Activated CD4-positive, alpha-beta memory T cell treated with anti-CD3 and anti-CD28 coated beads, Interleukin-2, amount 10 ng/mL, durations not matched to agents 7 days and 5 days (primary cell): Measurements from ENCODE around the gene SOX2. TPM values are rescaled to one million over a fixed set of nuclear protein-coding genes. Genes with fewer than 3 reads are reported as not detected.

Source experiments
- CTCF ChIA-PET: fragments of 350-600 bp; sonication (Branson Sonifier 250); formaldehyde crosslinking; loops from one replicate; lab custom pipeline; 2021; ENCODE audit warnings: antibody characterized with exemption, inconsistent platforms; lab: Charles Lee
- POLR2A ChIA-PET: fragments of 350-600 bp; sonication (Branson Sonifier 250); formaldehyde crosslinking; loops from one replicate; lab custom pipeline; 2021; ENCODE audit warnings: antibody characterized with exemption; lab: Charles Lee
- DNase-seq: peaks from one replicate; pipeline ENCODE4 v3.0.0-alpha.2; 2020
- H3K27ac Mint-ChIP-seq: one replicate; pipeline ENCODE4 v1.8.0; 2021; ENCODE audit warnings: mild to moderate bottlenecking, mixed read lengths
- H3K27me3 Mint-ChIP-seq: one replicate; pipeline ENCODE4 v1.8.0; 2021; ENCODE audit warnings: mixed read lengths
- H3K36me3 Mint-ChIP-seq: one replicate; pipeline ENCODE4 v1.8.0; 2021; ENCODE audit warnings: low read depth, mixed read lengths
- H3K4me1 Mint-ChIP-seq: one replicate; pipeline ENCODE4 v1.8.0; 2021; ENCODE audit warnings: mixed read lengths
- H3K4me3 Mint-ChIP-seq: one replicate; pipeline ENCODE4 v1.8.0; 2021; ENCODE audit warnings: mild to moderate bottlenecking, mixed read lengths
- H3K9me3 Mint-ChIP-seq: one replicate; pipeline ENCODE4 v1.8.0; 2021; ENCODE audit warnings: mixed read lengths
- total RNA-seq, 2 experiments: library from RNA; stranded (reverse); gene quantifications; one replicate each; pipeline ENCODE4 v1.2.3, GENCODE V29; 2021

The SOX2 gene
- total RNA-seq, 2 experiments from 2014 or later: not detected

DNA sequence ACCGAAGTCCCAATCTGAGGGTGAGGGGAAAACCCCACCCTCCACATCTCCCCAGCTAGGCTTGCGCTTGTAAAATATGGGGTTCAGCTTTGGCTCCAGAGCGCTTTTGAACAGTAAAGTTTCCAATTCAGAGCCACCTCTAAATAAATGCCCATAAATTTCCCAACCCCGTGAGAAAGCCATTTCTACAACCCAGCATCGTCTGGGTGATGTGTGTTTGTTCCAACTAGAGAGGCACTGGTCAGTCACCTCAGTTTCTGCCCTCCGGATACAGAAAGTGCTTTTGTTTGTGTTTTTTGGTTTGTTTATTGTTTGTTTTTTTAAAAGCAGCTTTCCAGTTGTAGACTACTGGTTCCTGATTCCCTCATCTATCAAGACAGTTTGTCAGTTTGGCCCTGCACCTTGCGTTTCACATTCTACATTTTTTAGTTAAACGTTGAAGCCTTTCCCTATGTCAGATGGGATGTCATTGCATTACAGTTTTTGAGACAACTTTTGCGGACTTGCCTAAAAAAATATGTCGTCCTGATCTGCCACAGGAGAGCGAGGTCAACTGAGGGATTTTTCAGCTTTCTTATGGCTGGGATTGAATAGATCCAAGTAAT lies 15.0 kb upstream of the SOX2 start:
- H3K36me3 Mint-ChIP-seq: peaks cover 3% of the 10 kb centered on the region
- no peak for DNase-seq
- H3K27me3 Mint-ChIP-seq: peaks cover 67% of the 10 kb centered on the region
- H3K27ac Mint-ChIP-seq: no peak overlapping the region
- POLR2A ChIA-PET: no interaction called here
- peaks cover 13% of the 10 kb centered on the region for H3K4me1 Mint-ChIP-seq
- no peaks in the 10 kb centered on the region for H3K9me3 Mint-ChIP-seq
- CTCF ChIA-PET: interaction anchor here (1.3 kb wide), 1 partner anchor 17 kb away, joined by 3 read pairs; no protein-coding TSS in a partner anchor
- no peak overlapping the region for H3K4me3 Mint-ChIP-seq

GRCh38 chr3:181698263-181698954 lies 13.3 kb upstream of the SOX2 start:
- H3K9me3 Mint-ChIP-seq: no peaks in the 10 kb centered on the region
- ChIA-PET POLR2A (no interaction called here), CTCF (no interaction called here)
- DNase-seq: no peak
- H3K4me1 Mint-ChIP-seq: peaks cover 21% of the 10 kb centered on the region
- no peak overlapping the region for H3K27ac Mint-ChIP-seq
- peaks cover 79% of the 10 kb centered on the region for H3K27me3 Mint-ChIP-seq
- H3K36me3 Mint-ChIP-seq: peaks cover 3% of the 10 kb centered on the region
- no peak overlapping the region for H3K4me3 Mint-ChIP-seq

GRCh38 chr3:181699171-181699903 lies 12.4 kb upstream of the SOX2 start:
- no peak for DNase-seq
- ChIA-PET POLR2A (no interaction called here), CTCF (interaction anchor here (0.6 to 2.6 kb wide), 7 partner anchors 8 to 1873 kb away, joined by 3 to 13 read pairs (median 3); no protein-coding TSS in a partner anchor)
- peaks cover 3% of the 10 kb centered on the region for H3K36me3 Mint-ChIP-seq
- H3K4me1 Mint-ChIP-seq: peaks cover 24% of the 10 kb centered on the region
- H3K4me3 Mint-ChIP-seq: no peak overlapping the region
- H3K27me3 Mint-ChIP-seq: peaks cover 80% of the 10 kb centered on the region
- H3K27ac Mint-ChIP-seq: no peak overlapping the region
- no peaks in the 10 kb centered on the region for H3K9me3 Mint-ChIP-seq

GRCh38 chr3:181700168-181701087 lies 11.3 kb upstream of the SOX2 start:
- Mint-ChIP-seq H3K27ac (peak overlapping the region; percentile 5), H3K9me3 (no peaks in the 10 kb centered on the region), H3K36me3 (peaks cover 3% of the 10 kb centered on the region), H3K4me1 (peaks cover 27% of the 10 kb centered on the region), H3K27me3 (peaks cover 85% of the 10 kb centered on the region), H3K4me3 (peak overlapping the region; percentile 28)
- POLR2A ChIA-PET: no interaction called here
- CTCF ChIA-PET: interaction anchor here (0.6 to 3.3 kb wide), 14 partner anchors 8 to 986 kb away, joined by 3 to 17 read pairs (median 4); no protein-coding TSS in a partner anchor
- DNase-seq: peak; percentile 54

DNA sequence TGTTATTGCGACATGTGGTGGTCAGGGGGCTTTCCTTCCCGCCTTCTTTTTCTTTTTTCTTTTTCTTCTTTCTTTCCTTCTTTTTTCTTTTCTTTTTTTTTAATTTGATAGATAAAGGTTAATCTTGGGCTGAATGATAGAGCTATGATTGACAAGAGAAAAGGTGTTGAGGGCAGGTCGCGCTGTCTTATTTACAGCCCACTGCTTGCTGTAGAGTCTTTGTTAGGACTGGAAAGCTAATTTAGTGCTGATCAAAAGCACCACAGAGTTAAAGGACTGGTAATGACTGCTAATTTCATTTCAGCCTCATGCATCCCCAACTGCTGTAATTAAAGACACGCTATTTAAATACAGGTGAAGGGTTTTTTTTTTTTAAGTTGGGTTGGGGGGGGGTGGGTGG lies 10.6 kb upstream of the SOX2 start:
- CTCF ChIA-PET: interaction anchor here (0.6 to 3.3 kb wide), 21 partner anchors 8 to 1500 kb away, joined by 3 to 17 read pairs (median 4); no protein-coding TSS in a partner anchor
- Mint-ChIP-seq H3K4me3 (no peak overlapping the region), H3K36me3 (peaks cover 3% of the 10 kb centered on the region), H3K4me1 (peaks cover 26% of the 10 kb centered on the region), H3K27ac (no peak overlapping the region), H3K9me3 (no peaks in the 10 kb centered on the region), H3K27me3 (peaks cover 83% of the 10 kb centered on the region)
- DNase-seq: no peak
- POLR2A ChIA-PET: no interaction called here

DNA sequence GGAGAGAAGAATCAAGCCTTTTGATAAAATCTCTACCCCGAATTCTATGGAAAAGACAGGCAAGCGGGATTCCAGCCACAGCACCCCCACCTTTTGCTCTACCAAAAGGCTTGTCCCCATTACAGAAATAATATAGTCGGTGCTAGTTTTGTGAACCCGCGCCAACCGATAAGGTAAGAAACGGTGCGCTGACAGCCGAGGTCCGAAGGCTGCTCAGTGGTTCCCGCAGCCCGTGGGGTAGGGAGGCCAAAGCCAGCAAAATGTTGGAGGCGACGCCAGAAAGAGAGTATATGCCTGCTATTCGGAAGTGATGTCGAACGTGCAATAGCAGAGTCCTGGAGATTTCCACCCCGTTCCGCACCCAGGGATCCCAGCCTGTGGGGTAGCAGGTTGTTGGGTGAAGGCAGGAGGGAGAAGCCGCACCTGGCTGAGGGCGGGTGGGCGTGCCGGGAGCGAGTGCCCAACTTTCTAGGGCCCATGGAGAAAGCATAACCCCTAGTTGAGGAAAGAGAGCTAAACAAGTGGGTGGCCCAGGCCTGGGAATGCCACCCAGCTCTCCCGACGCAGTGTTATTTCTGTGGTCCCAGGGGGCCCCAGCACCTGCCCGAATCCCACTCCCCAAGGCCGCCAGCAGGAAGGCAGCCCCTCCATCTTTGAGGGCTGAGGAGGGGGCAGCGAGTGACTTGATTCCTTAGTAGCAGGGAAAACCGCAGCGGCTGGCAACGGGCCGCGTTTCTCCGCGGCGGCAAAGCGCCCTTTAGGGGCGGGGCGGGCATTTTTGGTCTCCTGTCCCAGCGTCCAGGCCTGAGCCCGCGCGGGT lies 7.9 kb upstream of the SOX2 start:
- peaks cover 23% of the 10 kb centered on the region for H3K4me1 Mint-ChIP-seq
- no peak overlapping the region for H3K27ac Mint-ChIP-seq
- DNase-seq: no peak
- no peaks in the 10 kb centered on the region for H3K9me3 Mint-ChIP-seq
- no peaks in the 10 kb centered on the region for H3K36me3 Mint-ChIP-seq
- POLR2A ChIA-PET: no interaction called here
- CTCF ChIA-PET: interaction anchor here (1.1 kb wide), 1 partner anchor 10 kb away, joined by 3 read pairs; no protein-coding TSS in a partner anchor
- H3K27me3 Mint-ChIP-seq: peaks cover 80% of the 10 kb centered on the region
- H3K4me3 Mint-ChIP-seq: no peak overlapping the region

DNA sequence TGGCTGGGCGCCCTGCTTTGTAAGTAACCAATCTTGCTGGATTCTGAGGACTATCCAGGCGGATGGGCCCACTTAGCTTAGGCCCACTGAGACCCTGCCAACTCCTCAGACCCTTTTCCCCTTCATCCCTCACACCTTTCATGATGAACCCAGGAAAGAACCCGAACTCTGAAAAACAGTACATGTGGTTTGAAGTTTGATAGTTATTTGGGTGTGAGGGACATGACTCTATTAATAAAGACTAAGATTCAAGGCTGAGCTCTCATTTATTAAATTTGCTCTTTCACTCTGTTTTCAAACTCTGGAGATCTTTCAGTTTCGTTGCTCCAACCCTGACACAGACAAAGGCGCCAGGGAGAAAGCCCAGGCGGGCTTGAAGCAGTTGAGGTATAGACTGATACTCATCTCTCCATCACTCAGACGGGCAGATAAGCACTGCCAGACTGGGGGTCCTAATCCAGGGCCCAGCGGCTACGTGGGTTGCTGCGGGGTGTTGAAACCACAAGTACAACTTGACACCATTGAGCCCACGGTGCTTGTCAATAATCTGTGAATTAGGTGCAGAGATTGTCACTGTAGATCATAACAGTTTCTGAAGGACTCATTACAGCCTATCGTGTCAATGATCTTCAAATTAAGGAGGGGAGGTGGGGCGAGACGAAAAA lies 7.2 kb upstream of the SOX2 start:
- H3K4me3 Mint-ChIP-seq: no peak overlapping the region
- peaks cover 75% of the 10 kb centered on the region for H3K27me3 Mint-ChIP-seq
- no peaks in the 10 kb centered on the region for H3K36me3 Mint-ChIP-seq
- no peaks in the 10 kb centered on the region for H3K9me3 Mint-ChIP-seq
- CTCF ChIA-PET: interaction anchor here (1.1 kb wide), 1 partner anchor 9 kb away, joined by 3 read pairs; no protein-coding TSS in a partner anchor
- H3K4me1 Mint-ChIP-seq: peaks cover 23% of the 10 kb centered on the region
- DNase-seq: no peak
- H3K27ac Mint-ChIP-seq: no peak overlapping the region
- POLR2A ChIA-PET: no interaction called here

DNA sequence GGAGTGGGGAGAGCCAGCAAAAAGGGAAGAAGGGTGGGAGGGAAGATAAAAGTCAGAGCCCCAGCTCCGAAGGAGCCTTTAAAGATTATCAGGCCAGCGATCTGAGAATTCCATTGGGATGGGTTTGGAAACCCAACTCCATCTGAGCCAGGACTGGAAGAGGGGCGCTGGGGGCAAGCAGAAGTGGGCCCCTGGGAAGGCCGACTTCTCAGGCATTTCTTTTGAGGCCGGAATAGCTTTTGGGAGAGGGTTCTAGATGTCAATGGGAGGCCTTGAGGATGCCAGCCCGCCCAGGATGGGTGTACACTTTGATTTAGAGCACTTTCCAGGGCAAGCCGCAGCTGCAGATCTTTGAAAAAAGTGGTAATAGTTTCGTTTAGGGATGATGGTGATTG lies 6.6 kb upstream of the SOX2 start:
- CTCF ChIA-PET: interaction anchor here (1.1 kb wide), 1 partner anchor 8 kb away, joined by 3 read pairs; no protein-coding TSS in a partner anchor
- no peaks in the 10 kb centered on the region for H3K9me3 Mint-ChIP-seq

GRCh38 chr3:181707980-181708379 lies 3.7 kb upstream of the SOX2 start:
- H3K4me3 Mint-ChIP-seq: no peak overlapping the region
- no peak for DNase-seq
- H3K9me3 Mint-ChIP-seq: no peaks in the 10 kb centered on the region
- ChIA-PET POLR2A (no interaction called here), CTCF (interaction anchor here (1.8 to 3.8 kb wide), 2 partner anchors 8 to 975 kb away, joined by 13 to 26 read pairs; no protein-coding TSS in a partner anchor)
- peaks cover 13% of the 10 kb centered on the region for H3K4me1 Mint-ChIP-seq
- H3K27me3 Mint-ChIP-seq: peaks cover 61% of the 10 kb centered on the region
- H3K27ac Mint-ChIP-seq: no peak overlapping the region
- H3K36me3 Mint-ChIP-seq: no peaks in the 10 kb centered on the region

More for the DNA sequence above, 6.6 kb upstream of the SOX2 start:
- H3K27ac Mint-ChIP-seq: no peak overlapping the region
- no peak overlapping the region for H3K4me3 Mint-ChIP-seq
- peaks cover 76% of the 10 kb centered on the region for H3K27me3 Mint-ChIP-seq
- POLR2A ChIA-PET: no interaction called here
- no peaks in the 10 kb centered on the region for H3K36me3 Mint-ChIP-seq
- no peak for DNase-seq
- peaks cover 28% of the 10 kb centered on the region for H3K4me1 Mint-ChIP-seq

GRCh38 chr3:181709537-181710279 lies 2.0 kb upstream of the SOX2 start:
- H3K27ac Mint-ChIP-seq: peak overlapping the region; percentile 13
- CTCF ChIA-PET: interaction anchor here (0.7 to 3.8 kb wide), 7 partner anchors 9 to 987 kb away, joined by 3 to 26 read pairs (median 4); no protein-coding TSS in a partner anchor
- peaks cover 8% of the 10 kb centered on the region for H3K4me1 Mint-ChIP-seq
- H3K27me3 Mint-ChIP-seq: peaks cover 64% of the 10 kb centered on the region
- DNase-seq: peak; percentile 63
- H3K36me3 Mint-ChIP-seq: peaks cover 3% of the 10 kb centered on the region
- POLR2A ChIA-PET: no interaction called here
- no peaks in the 10 kb centered on the region for H3K9me3 Mint-ChIP-seq
- H3K4me3 Mint-ChIP-seq: no peak overlapping the region
